Epithelial cell of esophagus (primary cell): Measurements from ENCODE around the gene PPFIBP1.
A peak's percentile ranks its signal among the peaks of the same experiment; 100 is the strongest.

Source experiments
- DNase-seq: peaks from one replicate; pipeline ENCODE4 v3.0.0; 2010; ENCODE audit warnings: low read depth
- H3K4me3 ChIP-seq: 2 replicates; pipeline ENCODE4 v1.5.1; 2011; ENCODE audit warnings: mild to moderate bottlenecking, low read length, control low read depth
- TF ChIP-seq, protein P1 (sequence below): IDR thresholded peaks from 2 replicates; pipeline ENCODE4 v1.5.1; 2011; ENCODE audit warnings: low read depth, mild to moderate bottlenecking, low read length, control low read depth, inconsistent platforms; ENCODE audit not compliant: insufficient read depth; ENCODE audit errors: missing control alignments

The PPFIBP1 gene

DNA sequence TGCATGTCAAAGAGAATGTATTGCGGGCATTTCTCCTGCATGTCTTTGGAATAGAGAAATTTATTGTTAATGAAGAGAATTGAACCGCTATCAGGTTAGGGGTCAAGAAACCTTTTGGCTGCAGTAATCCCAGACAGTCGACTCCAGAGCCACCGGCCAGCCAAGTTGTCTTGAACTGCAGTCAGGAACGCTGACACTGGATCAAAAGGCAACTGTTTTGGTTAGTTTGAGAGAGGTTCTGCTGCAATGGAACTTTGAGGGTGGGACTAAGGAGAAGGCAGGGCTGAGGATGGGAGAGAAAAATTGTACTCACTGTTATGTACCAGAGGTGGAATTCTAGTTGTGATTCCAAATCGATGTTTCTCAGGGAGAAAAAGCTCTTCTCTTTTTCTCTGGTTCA is 28.2 kb downstream of the PPFIBP1 start:
- no peak for DNase-seq
- H3K4me3 ChIP-seq = no peak overlapping the region
- TF ChIP-seq, protein P1, sequence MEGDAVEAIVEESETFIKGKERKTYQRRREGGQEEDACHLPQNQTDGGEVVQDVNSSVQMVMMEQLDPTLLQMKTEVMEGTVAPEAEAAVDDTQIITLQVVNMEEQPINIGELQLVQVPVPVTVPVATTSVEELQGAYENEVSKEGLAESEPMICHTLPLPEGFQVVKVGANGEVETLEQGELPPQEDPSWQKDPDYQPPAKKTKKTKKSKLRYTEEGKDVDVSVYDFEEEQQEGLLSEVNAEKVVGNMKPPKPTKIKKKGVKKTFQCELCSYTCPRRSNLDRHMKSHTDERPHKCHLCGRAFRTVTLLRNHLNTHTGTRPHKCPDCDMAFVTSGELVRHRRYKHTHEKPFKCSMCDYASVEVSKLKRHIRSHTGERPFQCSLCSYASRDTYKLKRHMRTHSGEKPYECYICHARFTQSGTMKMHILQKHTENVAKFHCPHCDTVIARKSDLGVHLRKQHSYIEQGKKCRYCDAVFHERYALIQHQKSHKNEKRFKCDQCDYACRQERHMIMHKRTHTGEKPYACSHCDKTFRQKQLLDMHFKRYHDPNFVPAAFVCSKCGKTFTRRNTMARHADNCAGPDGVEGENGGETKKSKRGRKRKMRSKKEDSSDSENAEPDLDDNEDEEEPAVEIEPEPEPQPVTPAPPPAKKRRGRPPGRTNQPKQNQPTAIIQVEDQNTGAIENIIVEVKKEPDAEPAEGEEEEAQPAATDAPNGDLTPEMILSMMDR = no peak

DNA sequence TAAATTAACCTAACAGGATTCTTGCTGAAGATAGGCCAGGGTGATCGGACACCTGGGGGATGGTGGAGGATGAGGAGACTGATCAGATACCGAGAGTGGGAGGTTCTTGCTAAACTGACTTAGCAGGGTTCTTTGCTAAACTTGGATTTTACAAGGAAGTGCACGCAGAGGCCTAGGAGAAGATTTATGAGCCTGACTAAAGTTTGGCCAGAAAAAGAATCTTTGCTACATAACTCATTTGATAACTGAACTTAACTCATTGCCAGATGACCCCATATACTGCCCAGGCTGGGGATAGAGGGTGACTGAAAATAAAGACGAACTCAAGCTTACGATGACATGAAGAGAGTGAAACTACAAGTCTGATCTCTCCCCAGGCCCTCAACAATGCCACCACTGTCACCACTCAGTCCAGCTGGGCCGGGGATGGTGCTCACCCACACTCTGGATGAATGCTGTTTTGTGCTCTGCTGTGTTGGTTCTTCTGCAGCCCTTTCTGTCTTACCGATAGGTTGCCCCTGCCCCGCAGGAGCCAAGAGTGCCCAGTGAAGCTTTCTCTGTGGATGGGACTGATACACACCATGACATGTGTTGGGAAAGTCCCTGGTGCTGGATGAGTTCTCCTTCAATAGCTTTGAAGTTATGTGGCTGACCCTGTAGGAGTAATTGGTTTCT is 29.0 kb downstream of the PPFIBP1 start:
- H3K4me3 ChIP-seq = no peak overlapping the region
- TF ChIP-seq, protein P1 = no peak
- no peak for DNase-seq

- no peak overlapping the region for H3K4me3 ChIP-seq
- TF ChIP-seq, protein P1 = no peak
- no peak for DNase-seq
Measured at GRCh38 chr12:27553941-27554340, 29.9 kb downstream of the PPFIBP1 start.

GRCh38 chr12:27554421-27555186 is 30.6 kb downstream of the PPFIBP1 start:
- H3K4me3 ChIP-seq = no peak overlapping the region
- TF ChIP-seq, protein P1 = no peak
- peak; percentile 51 for DNase-seq

GRCh38 chr12:27555361-27555760 is 31.4 kb downstream of the PPFIBP1 start:
- TF ChIP-seq, protein P1 = no peak
- DNase-seq = no peak
- H3K4me3 ChIP-seq = no peak overlapping the region

GRCh38 chr12:27555925-27556778 is 32.1 kb downstream of the PPFIBP1 start:
- DNase-seq = no peak
- no peak overlapping the region for H3K4me3 ChIP-seq
- TF ChIP-seq, protein P1 = no peak
